Measurements from ENCODE around the gene DHRS9.

DHRS9 gene

DNA sequence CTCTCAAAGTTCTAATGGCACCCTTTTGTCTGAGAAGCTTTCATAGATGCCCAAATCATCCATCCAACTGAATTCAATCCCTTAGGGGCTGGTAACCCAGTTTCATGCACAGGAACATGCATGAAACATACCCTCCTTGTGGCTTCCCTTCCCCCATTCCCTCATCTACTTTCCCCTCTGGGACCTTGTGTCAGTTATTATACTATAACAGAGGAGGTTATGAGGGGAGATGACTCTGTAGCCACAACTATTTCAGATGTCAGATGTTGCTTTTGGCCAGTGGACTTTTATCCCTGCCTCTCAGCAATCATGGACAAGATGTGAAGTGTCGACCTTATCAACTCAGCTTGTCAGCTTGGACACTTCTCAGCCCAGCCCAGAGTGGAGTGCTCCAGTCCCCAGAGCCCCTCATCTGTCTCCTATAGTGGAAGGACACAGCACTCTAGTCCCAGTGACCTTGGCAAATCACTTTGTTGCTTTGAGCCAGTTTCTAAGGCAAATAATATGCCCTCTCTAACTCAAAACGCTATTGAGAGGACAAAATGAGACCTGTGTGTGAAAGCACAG, 8.4 kb downstream of the DHRS9 start:
- Histone ChIP-seq H3K14ac (ENCODE audit: low read length) (no peak overlapping the region), H3K23ac (ENCODE audit: low read length) (no peak overlapping the region), H4K8ac (ENCODE audit: low read depth, low read length) (no peak overlapping the region), H3K9ac (ENCODE audit: low read length) (no peak overlapping the region), H3K79me1 (ENCODE audit: low read length) (no peaks in the 10 kb centered on the region), H4K12ac (ENCODE audit: low read depth, low read length) (no peak overlapping the region), H2AK5ac (ENCODE audit: low read length) (no peak overlapping the region), H3K4ac (ENCODE audit: low read depth, low read length) (no peak overlapping the region), H2BK5ac (ENCODE audit: low read depth, low read length, poor library complexity) (no peak overlapping the region), H2BK120ac (ENCODE audit: insufficient read depth, low read length, poor library complexity) (no peak overlapping the region), H3K79me2 (ENCODE audit: control insufficient read depth, insufficient read depth, low read length, poor library complexity) (no peaks in the 10 kb centered on the region), H3K27ac (ENCODE audit: low read depth, low read length) (no peak overlapping the region), H3K36me3 (ENCODE audit: control insufficient read depth in 1 of 2, insufficient read depth in 2 of 2, low read length in 2 of 2) (no peaks in the 10 kb centered on the region), H2BK12ac (ENCODE audit: low read length) (no peak overlapping the region), H3K4me1 (ENCODE audit: control insufficient read depth in 1 of 2, insufficient read depth in 2 of 2, low read length in 2 of 2) (no peaks in the 10 kb centered on the region), H3K4me2 (ENCODE audit: low read length) (no peak overlapping the region), H2AFZ (ENCODE audit: insufficient read depth, low read length, poor library complexity) (no peak overlapping the region), H3K18ac (ENCODE audit: low read length) (no peak overlapping the region), H3K9me3 (ENCODE audit: insufficient read depth, low read depth, low read length) (no peaks in the 10 kb centered on the region), H3K4me3 (ENCODE audit: low read depth, low read length) (no peak overlapping the region), H3K27me3 (ENCODE audit: insufficient read depth, low read length) (no peaks in the 10 kb centered on the region), H4K91ac (ENCODE audit: low read depth, low read length) (no peak overlapping the region)
- no CpG with 5 or more reads among the region's 2 CpGs for WGBS (ENCODE audit: extremely low coverage, insufficient coverage, insufficient read length)
- no peak for DNase-seq

DNA sequence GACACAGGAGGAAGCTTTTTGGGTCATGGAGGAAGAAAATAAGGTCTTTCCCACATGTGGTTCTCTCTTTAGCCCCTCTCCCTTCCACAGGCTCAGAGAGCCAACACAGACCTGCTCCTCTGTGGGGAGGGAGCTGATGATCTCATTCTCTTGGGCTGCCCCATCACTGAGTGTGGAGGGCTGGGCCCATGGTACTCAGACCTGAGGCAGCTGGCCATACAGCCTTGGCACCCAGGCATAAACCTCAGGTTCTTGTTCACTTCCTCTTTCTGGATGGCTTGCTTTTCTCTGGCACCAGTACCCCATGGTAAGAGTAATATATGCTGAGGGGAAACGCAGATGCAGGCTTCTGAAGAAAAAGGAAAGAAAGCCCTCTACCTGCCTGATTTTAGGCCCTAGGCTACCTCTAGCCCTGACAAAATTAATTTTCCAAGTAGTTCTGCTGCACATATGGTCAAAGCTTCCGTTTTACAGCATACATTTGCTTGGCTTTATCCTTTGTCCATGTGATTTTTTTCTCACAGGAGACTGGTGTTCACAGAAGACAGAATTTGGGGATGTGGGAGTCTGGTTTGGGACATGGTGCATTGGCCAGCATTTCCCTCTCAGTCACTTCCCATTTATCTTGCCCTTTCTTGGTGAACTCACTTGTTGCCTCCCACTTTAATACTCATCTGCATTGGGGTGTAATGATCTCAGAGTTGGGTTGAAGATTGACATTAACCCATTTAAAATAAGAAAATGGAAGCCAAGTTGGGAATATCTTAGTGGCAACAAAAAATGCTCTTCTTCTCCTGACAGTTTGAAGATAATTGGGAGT, 11.1 kb downstream of the DHRS9 start:
- H2AFZ ChIP-seq (ENCODE audit: insufficient read depth, low read length, poor library complexity) = no peak overlapping the region
- H2AK5ac ChIP-seq (ENCODE audit: low read length) = no peak overlapping the region
- H3K4ac ChIP-seq (ENCODE audit: low read depth, low read length) = no peak overlapping the region
- DNase-seq = no peak
- no peak overlapping the region for H4K12ac ChIP-seq (ENCODE audit: low read depth, low read length)
- no peak overlapping the region for H3K9ac ChIP-seq (ENCODE audit: low read length)
- H3K79me2 ChIP-seq (ENCODE audit: control insufficient read depth, insufficient read depth, low read length, poor library complexity) = no peaks in the 10 kb centered on the region
- no peak overlapping the region for H2BK12ac ChIP-seq (ENCODE audit: low read length)
- no peak overlapping the region for H3K4me2 ChIP-seq (ENCODE audit: low read length)
- H2BK120ac ChIP-seq (ENCODE audit: insufficient read depth, low read length, poor library complexity) = no peak overlapping the region
- no peak overlapping the region for H4K8ac ChIP-seq (ENCODE audit: low read depth, low read length)
- H3K36me3 ChIP-seq (ENCODE audit: control insufficient read depth in 1 of 2, insufficient read depth in 2 of 2, low read length in 2 of 2) = no peaks in the 10 kb centered on the region
- no peak overlapping the region for H3K23ac ChIP-seq (ENCODE audit: low read length)
- H2BK5ac ChIP-seq (ENCODE audit: low read depth, low read length, poor library complexity) = no peak overlapping the region
- no peaks in the 10 kb centered on the region for H3K9me3 ChIP-seq (ENCODE audit: insufficient read depth, low read depth, low read length)
- no peak overlapping the region for H3K14ac ChIP-seq (ENCODE audit: low read length)
- H3K18ac ChIP-seq (ENCODE audit: low read length) = no peak overlapping the region
- WGBS (ENCODE audit: extremely low coverage, insufficient coverage, insufficient read length) = no CpG with 5 or more reads among the region's 2 CpGs
- H3K4me3 ChIP-seq (ENCODE audit: low read depth, low read length) = no peak overlapping the region
- H3K27ac ChIP-seq (ENCODE audit: low read depth, low read length) = no peak overlapping the region
- no peaks in the 10 kb centered on the region for H3K79me1 ChIP-seq (ENCODE audit: low read length)
- no peak overlapping the region for H4K91ac ChIP-seq (ENCODE audit: low read depth, low read length)
- H3K4me1 ChIP-seq (ENCODE audit: control insufficient read depth in 1 of 2, insufficient read depth in 2 of 2, low read length in 2 of 2) = no peaks in the 10 kb centered on the region
- H3K27me3 ChIP-seq (ENCODE audit: insufficient read depth, low read length) = no peaks in the 10 kb centered on the region

DNA sequence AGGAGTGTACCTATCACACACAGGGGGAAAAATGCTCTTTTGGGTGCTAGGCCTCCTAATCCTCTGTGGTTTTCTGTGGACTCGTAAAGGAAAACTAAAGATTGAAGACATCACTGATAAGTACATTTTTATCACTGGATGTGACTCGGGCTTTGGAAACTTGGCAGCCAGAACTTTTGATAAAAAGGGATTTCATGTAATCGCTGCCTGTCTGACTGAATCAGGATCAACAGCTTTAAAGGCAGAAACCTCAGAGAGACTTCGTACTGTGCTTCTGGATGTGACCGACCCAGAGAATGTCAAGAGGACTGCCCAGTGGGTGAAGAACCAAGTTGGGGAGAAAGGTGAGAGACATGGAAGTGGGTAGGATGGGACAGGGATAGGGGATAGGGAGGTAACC, 12.2 kb downstream of the DHRS9 start:
- DNase-seq = no peak
- Histone ChIP-seq H3K9me3 (ENCODE audit: insufficient read depth, low read depth, low read length) (no peaks in the 10 kb centered on the region), H4K12ac (ENCODE audit: low read depth, low read length) (no peak overlapping the region), H3K4me2 (ENCODE audit: low read length) (no peak overlapping the region), H2AK5ac (ENCODE audit: low read length) (no peak overlapping the region), H3K18ac (ENCODE audit: low read length) (no peak overlapping the region), H3K4me3 (ENCODE audit: low read depth, low read length) (no peak overlapping the region), H2AFZ (ENCODE audit: insufficient read depth, low read length, poor library complexity) (no peak overlapping the region), H2BK5ac (ENCODE audit: low read depth, low read length, poor library complexity) (no peak overlapping the region), H3K4me1 (ENCODE audit: control insufficient read depth in 1 of 2, insufficient read depth in 2 of 2, low read length in 2 of 2) (no peaks in the 10 kb centered on the region), H3K79me1 (ENCODE audit: low read length) (no peaks in the 10 kb centered on the region), H2BK120ac (ENCODE audit: insufficient read depth, low read length, poor library complexity) (no peak overlapping the region), H3K14ac (ENCODE audit: low read length) (no peak overlapping the region), H4K8ac (ENCODE audit: low read depth, low read length) (no peak overlapping the region), H3K27ac (ENCODE audit: low read depth, low read length) (no peak overlapping the region), H3K79me2 (ENCODE audit: control insufficient read depth, insufficient read depth, low read length, poor library complexity) (no peaks in the 10 kb centered on the region), H3K27me3 (ENCODE audit: insufficient read depth, low read length) (no peaks in the 10 kb centered on the region), H3K9ac (ENCODE audit: low read length) (no peak overlapping the region), H3K4ac (ENCODE audit: low read depth, low read length) (no peak overlapping the region), H3K23ac (ENCODE audit: low read length) (no peak overlapping the region), H2BK12ac (ENCODE audit: low read length) (no peak overlapping the region), H3K36me3 (ENCODE audit: control insufficient read depth in 1 of 2, insufficient read depth in 2 of 2, low read length in 2 of 2) (no peaks in the 10 kb centered on the region), H4K91ac (ENCODE audit: low read depth, low read length) (no peak overlapping the region)
- no CpG with 5 or more reads among the region's 5 CpGs for WGBS (ENCODE audit: extremely low coverage, insufficient coverage, insufficient read length)

DNA sequence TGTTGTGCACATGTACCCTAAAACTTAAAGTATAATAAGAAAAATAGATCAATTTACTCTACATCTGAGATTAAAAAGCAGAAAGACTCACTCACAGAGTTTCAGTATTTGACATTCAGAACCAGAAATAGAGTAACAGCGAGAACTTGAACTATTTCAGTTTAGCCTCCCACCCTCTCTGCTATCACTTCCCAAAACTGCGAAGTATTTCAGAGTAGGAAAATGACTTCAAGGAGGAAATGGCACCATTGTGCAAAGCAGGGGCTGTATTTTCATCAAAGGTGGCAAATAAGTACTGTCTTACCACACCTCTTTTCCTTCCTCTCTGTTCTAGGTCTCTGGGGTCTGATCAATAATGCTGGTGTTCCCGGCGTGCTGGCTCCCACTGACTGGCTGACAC, 13.6 kb downstream of the DHRS9 start:
- no peak for DNase-seq
- Histone ChIP-seq H4K91ac (ENCODE audit: low read depth, low read length) (no peak overlapping the region), H3K4me1 (ENCODE audit: control insufficient read depth in 1 of 2, insufficient read depth in 2 of 2, low read length in 2 of 2) (no peaks in the 10 kb centered on the region), H3K27ac (ENCODE audit: low read depth, low read length) (no peak overlapping the region), H3K14ac (ENCODE audit: low read length) (no peak overlapping the region), H2BK5ac (ENCODE audit: low read depth, low read length, poor library complexity) (no peak overlapping the region), H3K9ac (ENCODE audit: low read length) (no peak overlapping the region), H3K79me2 (ENCODE audit: control insufficient read depth, insufficient read depth, low read length, poor library complexity) (no peaks in the 10 kb centered on the region), H4K8ac (ENCODE audit: low read depth, low read length) (no peak overlapping the region), H3K18ac (ENCODE audit: low read length) (no peak overlapping the region), H3K23ac (ENCODE audit: low read length) (no peak overlapping the region), H3K79me1 (ENCODE audit: low read length) (peaks cover 2% of the 10 kb centered on the region), H3K27me3 (ENCODE audit: insufficient read depth, low read length) (no peaks in the 10 kb centered on the region), H3K4me2 (ENCODE audit: low read length) (no peak overlapping the region), H3K4me3 (ENCODE audit: low read depth, low read length) (no peak overlapping the region), H2AK5ac (ENCODE audit: low read length) (no peak overlapping the region), H2BK120ac (ENCODE audit: insufficient read depth, low read length, poor library complexity) (no peak overlapping the region), H2AFZ (ENCODE audit: insufficient read depth, low read length, poor library complexity) (no peak overlapping the region), H3K9me3 (ENCODE audit: insufficient read depth, low read depth, low read length) (no peaks in the 10 kb centered on the region), H2BK12ac (ENCODE audit: low read length) (no peak overlapping the region), H3K36me3 (ENCODE audit: control insufficient read depth in 1 of 2, insufficient read depth in 2 of 2, low read length in 2 of 2) (no peaks in the 10 kb centered on the region), H4K12ac (ENCODE audit: low read depth, low read length) (no peak overlapping the region), H3K4ac (ENCODE audit: low read depth, low read length) (no peak overlapping the region)
- no CpG with 5 or more reads among the region's 4 CpGs for WGBS (ENCODE audit: extremely low coverage, insufficient coverage, insufficient read length)

All from trophoblast cell (in vitro differentiated cells and primary cell).